SK-N-SH (cell line): ENCODE data around the gene ZNF511. TPM values are rescaled to one million over a fixed set of nuclear protein-coding genes. Genes with fewer than 3 reads are reported as not detected.

Source experiments
- CTCF ChIA-PET: fragments of 300-600, 350-600 bp; formaldehyde crosslinking; extraction: SDS; loops from one replicate; lab custom pipeline; 2021; lab: Yijun Ruan, JAX
- POLR2A ChIA-PET: fragments of 350-600 bp; sonication (Branson Sonifier 250); formaldehyde crosslinking; extraction: SDS; loops from one replicate; lab custom pipeline; 2020; ENCODE audit warnings: antibody characterized with exemption, inconsistent platforms; lab: Yijun Ruan, JAX
- DNase-seq: peaks from one replicate; pipeline ENCODE4 v3.0.0; 2012
- H2AFZ ChIP-seq: fragments of 200-600 bp; sonication (generic); 2 replicates; pipeline ENCODE4 v1.8.1; 2016; ENCODE audit warnings: antibody characterized with exemption, mild to moderate bottlenecking, low read depth
- H3F3A ChIP-seq: fragments of 200-600 bp; sonication (generic); replicated peaks from 2 replicates; pipeline ENCODE3; 2016; ENCODE audit warnings: antibody characterized with exemption, mild to moderate bottlenecking; ENCODE audit not compliant: insufficient read depth
- H3K27ac ChIP-seq, 2 experiments: fragments of 200-500 bp in 1 of 2; fragments of 200-600 bp in 1 of 2; sonication (Bioruptor generic) in 1 of 2; sonication (generic), shearing (Covaris generic) in 1 of 2; 2 replicates each; pipeline versions ENCODE4 v1.5.1 to v1.6.1; 2014 to 2016; ENCODE audit warnings: low read depth in 2 of 2, inconsistent platforms in 1 of 2, low read length in 1 of 2, mild to moderate bottlenecking in 1 of 2, mixed read lengths in 1 of 2
- H3K27me3 ChIP-seq: fragments of 200-600 bp; sonication (generic), shearing (Covaris generic); 2 replicates; pipeline ENCODE4 v1.6.1; 2016; ENCODE audit warnings: mixed run types; ENCODE audit not compliant: insufficient read depth
- H3K36me3 ChIP-seq, 2 experiments: fragments of 200-500 bp in 1 of 2; fragments of 200-600 bp in 1 of 2; sonication (Bioruptor generic) in 1 of 2; sonication (generic) in 1 of 2; replicated peaks in 1 of 2; 2 replicates each; pipeline versions ENCODE3 to v1.5.1; 2014 to 2016; ENCODE audit warnings: low read length in 1 of 2, mild to moderate bottlenecking in 1 of 2; ENCODE audit not compliant: insufficient read depth in 2 of 2, control insufficient read depth in 1 of 2
- H3K4me1 ChIP-seq, 2 experiments: fragments of 200-500 bp in 1 of 2; fragments of 200-600 bp in 1 of 2; sonication (Bioruptor generic) in 1 of 2; sonication (generic), shearing (Covaris generic) in 1 of 2; 2 replicates each; pipeline versions ENCODE4 v1.5.1 to v1.6.1; 2014 to 2016; ENCODE audit warnings: low read depth in 1 of 2, low read length in 1 of 2, mixed run types in 1 of 2; ENCODE audit not compliant: insufficient read depth in 2 of 2, control insufficient read depth in 1 of 2
- H3K4me2 ChIP-seq: fragments of 200-600 bp; sonication (generic), shearing (Covaris generic); 2 replicates; pipeline ENCODE4 v1.6.1; 2017; ENCODE audit warnings: mixed run types
- H3K4me3 ChIP-seq, 2 experiments: fragments of 200-500 bp in 1 of 2; fragments of 200-600 bp in 1 of 2; sonication (Bioruptor generic) in 1 of 2; sonication (generic), shearing (Covaris generic) in 1 of 2; 2 replicates each; pipeline versions ENCODE4 v1.5.1 to v1.8.1; 2014 to 2016; ENCODE audit warnings: low read depth in 2 of 2, inconsistent platforms in 1 of 2, low read length in 1 of 2, mild to moderate bottlenecking in 1 of 2, mixed read lengths in 1 of 2, moderate library complexity in 1 of 2
- H3K79me2 ChIP-seq: fragments of 200-600 bp; sonication (generic); 2 replicates; pipeline ENCODE4 v1.8.1; 2017; ENCODE audit warnings: mild to moderate bottlenecking; ENCODE audit not compliant: insufficient read depth
- H3K9ac ChIP-seq: fragments of 200-600 bp; sonication (generic); 2 replicates; pipeline ENCODE4 v1.6.1; 2017; ENCODE audit warnings: mixed run types
- H3K9me2 ChIP-seq: fragments of 200-600 bp; sonication (generic); 2 replicates; pipeline ENCODE4 v1.6.1; 2017; ENCODE audit warnings: mixed run types
- H3K9me3 ChIP-seq: fragments of 200-600 bp; sonication (generic); 2 replicates; pipeline ENCODE4 v1.6.1; 2017; ENCODE audit warnings: mixed run types, mild to moderate bottlenecking, moderate library complexity
- H4K20me1 ChIP-seq: fragments of 200-600 bp; sonication (generic); 2 replicates; pipeline ENCODE4 v1.6.1; 2017; ENCODE audit warnings: mild to moderate bottlenecking, mixed run types; ENCODE audit not compliant: insufficient read depth
- CHD2 ChIP-seq: fragments of 150-350 bp; IDR thresholded peaks from 2 replicates; pipeline ENCODE4 v1.6.1; 2018; ENCODE audit warnings: low read length; ENCODE audit not compliant: partially characterized antibody
- ELF1 ChIP-seq: IDR thresholded peaks from 2 replicates; pipeline ENCODE4 v1.4.0; 2012
- EP300 ChIP-seq, 2 experiments: IDR thresholded peaks; 2 replicates each; pipeline versions ENCODE4 v1.4.0 to v1.6.1; 2012; ENCODE audit warnings: borderline replicate concordance in 1 of 2, low read depth in 1 of 2, low read length in 1 of 2
- FOSL2 ChIP-seq: IDR thresholded peaks from 2 replicates; pipeline ENCODE4 v1.4.0; 2012; ENCODE audit warnings: low read depth, mild to moderate bottlenecking, moderate library complexity, borderline replicate concordance
- FOXM1 ChIP-seq: IDR thresholded peaks from 2 replicates; pipeline ENCODE4 v1.4.0; 2012; ENCODE audit warnings: low read depth, mild to moderate bottlenecking
- GATA2 ChIP-seq: sonication (generic); formaldehyde crosslinking; IDR thresholded peaks from 2 replicates; pipeline ENCODE4 v1.5.0; 2020; ENCODE audit warnings: mild to moderate bottlenecking, missing genetic modification reagents
- JUND ChIP-seq: IDR thresholded peaks from 2 replicates; pipeline ENCODE4 v1.4.0; 2012
- MXI1 ChIP-seq: IDR thresholded peaks from 2 replicates; pipeline ENCODE4 v1.6.1; 2012; ENCODE audit warnings: mild to moderate bottlenecking, low read depth, low read length, improper control_type of control experiment
- NFIC ChIP-seq: IDR thresholded peaks from 2 replicates; pipeline ENCODE4 v1.4.0; 2012; ENCODE audit warnings: borderline replicate concordance
- POLR2AphosphoS5 ChIP-seq: IDR thresholded peaks from 2 replicates; pipeline ENCODE4 v1.6.1; 2012; ENCODE audit warnings: low read depth, low read length
- RAD21 ChIP-seq: IDR thresholded peaks from 2 replicates; pipeline ENCODE4 v1.6.1; 2012; ENCODE audit warnings: mild to moderate bottlenecking, low read length
- RCOR1 ChIP-seq: fragments of 150-350 bp; IDR thresholded peaks from 2 replicates; pipeline ENCODE4 v1.6.1; 2017; ENCODE audit warnings: antibody characterized with exemption, low read length
- RXRA ChIP-seq: IDR thresholded peaks from 2 replicates; pipeline ENCODE4 v1.4.0; 2012; ENCODE audit warnings: low read depth, mild to moderate bottlenecking, borderline replicate concordance
- SMC3 ChIP-seq: IDR thresholded peaks from 2 replicates; pipeline ENCODE4 v1.6.1; 2012; ENCODE audit warnings: low read depth, low read length, improper control_type of control experiment
- WGBS: methylation state at CpG from one replicate; pipeline ENCODE4 v1.1.6; 2017; ENCODE audit warnings: low lambda C conversion rate; 5-methylcytosine and 5-hydroxymethylcytosine counted together
- polyA plus RNA-seq, 3 experiments: library from polyadenylated mRNA; depleted of rRNA; stranded (reverse); fragments of >200 nt; gene quantifications; 2 replicates each; pipeline ENCODE4 v1.2.3, GENCODE V29; 2012
- TF ChIP-seq, protein P1 (sequence below): IDR thresholded peaks from 2 replicates; pipeline ENCODE4; 2012
- TF ChIP-seq, protein P2 (sequence below): IDR thresholded peaks from 2 replicates; pipeline ENCODE4 v1.4.0; 2012; ENCODE audit warnings: low read depth, borderline replicate concordance
- TF ChIP-seq, protein P3 (sequence below): IDR thresholded peaks from 2 replicates; pipeline ENCODE4 v1.4.0; 2012; ENCODE audit warnings: low read depth, borderline replicate concordance
- TF ChIP-seq, protein P4 (sequence below): fragments of 200-600 bp; sonication (generic); IDR thresholded peaks from 2 replicates; pipeline ENCODE4 v1.6.1; 2017; ENCODE audit warnings: antibody characterized with exemption, mild to moderate bottlenecking, moderate library complexity
- TF ChIP-seq, protein P5 (sequence below): IDR thresholded peaks from 2 replicates; pipeline ENCODE4 v1.6.1; 2012; ENCODE audit warnings: mild to moderate bottlenecking, low read depth, low read length, moderate library complexity

ZNF511 gene
- polyA plus RNA-seq, 1 of the 3 experiments (the other 2 are of a cell fraction) = 62.3 TPM

DNA sequence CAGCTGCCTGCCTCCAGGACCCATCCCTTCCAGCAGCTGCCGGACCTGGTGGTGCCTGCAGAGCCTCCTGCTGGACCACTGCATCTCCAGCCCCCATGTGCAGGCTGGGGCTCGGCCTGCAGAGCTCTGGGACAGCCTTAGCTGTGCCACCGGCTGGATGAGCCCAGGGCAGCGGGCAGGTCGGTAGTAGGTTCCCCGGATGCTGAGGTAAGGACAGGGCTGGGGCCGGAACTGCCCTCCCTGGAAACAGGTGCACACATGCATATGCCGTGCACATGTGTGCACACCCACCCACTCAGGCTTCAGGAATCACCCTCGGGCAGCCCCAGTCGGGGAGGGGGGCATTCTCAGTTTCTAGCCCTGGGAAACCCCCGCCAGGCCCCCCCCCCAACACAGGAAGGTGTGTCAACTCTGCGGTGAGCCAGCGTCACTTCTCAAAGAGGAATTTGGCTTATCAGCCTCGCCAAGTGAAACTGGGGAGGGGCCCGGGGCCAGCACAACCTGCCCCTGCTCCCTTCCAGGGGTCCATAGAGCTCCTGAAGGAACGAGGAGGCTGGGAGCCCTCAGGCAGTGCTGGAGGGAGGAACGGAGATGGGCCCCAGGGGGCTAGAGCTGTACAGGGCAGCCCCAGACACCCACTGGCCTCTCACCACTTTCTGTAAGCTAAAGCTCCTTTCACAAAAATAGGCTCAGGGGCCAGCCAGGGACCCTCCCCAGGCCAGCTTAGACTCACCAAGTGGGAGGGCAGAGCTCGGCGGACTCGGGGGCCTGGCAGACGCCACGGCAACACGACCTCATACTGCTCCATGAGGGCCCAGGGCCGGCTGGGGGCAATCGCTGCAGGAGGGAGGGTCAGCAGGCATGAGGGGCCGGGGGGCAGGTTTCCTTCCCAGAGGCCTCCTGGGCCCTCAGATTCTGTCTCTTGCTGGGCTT, 33.7 kb upstream of the ZNF511 start:
- ChIA-PET CTCF (interaction anchor here (0.7 kb wide), 1 partner anchor 439 kb away, joined by 3 read pairs; no protein-coding TSS in a partner anchor), POLR2A (no interaction called here)
- Histone ChIP-seq H3K36me3 (peaks cover 0 to 13% of the 10 kb centered on the region in 2 experiments), H3K9me2 (no peaks in the 10 kb centered on the region), H3K27ac (no peak overlapping the region), H3K27me3 (no peaks in the 10 kb centered on the region), H3K9ac (no peak overlapping the region), H3K79me2 (no peaks in the 10 kb centered on the region), H3K4me1 (no peaks in the 10 kb centered on the region; a peak in 1 of 4 replicates), H2AFZ (no peak overlapping the region), H4K20me1 (no peaks in the 10 kb centered on the region; the same call in 1 of the 2 replicates), H3K4me3 (no peak overlapping the region), H3K9me3 (no peaks in the 10 kb centered on the region), H3F3A (no peaks in the 10 kb centered on the region), H3K4me2 (no peak overlapping the region)
- no peak for TF ChIP-seq JUND
- TF ChIP-seq NFIC = no peak
- TF ChIP-seq ELF1 = no peak
- TF ChIP-seq, protein P1, sequence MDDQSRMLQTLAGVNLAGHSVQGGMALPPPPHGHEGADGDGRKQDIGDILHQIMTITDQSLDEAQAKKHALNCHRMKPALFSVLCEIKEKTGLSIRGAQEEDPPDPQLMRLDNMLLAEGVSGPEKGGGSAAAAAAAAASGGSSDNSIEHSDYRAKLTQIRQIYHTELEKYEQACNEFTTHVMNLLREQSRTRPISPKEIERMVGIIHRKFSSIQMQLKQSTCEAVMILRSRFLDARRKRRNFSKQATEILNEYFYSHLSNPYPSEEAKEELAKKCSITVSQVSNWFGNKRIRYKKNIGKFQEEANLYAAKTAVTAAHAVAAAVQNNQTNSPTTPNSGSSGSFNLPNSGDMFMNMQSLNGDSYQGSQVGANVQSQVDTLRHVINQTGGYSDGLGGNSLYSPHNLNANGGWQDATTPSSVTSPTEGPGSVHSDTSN = no peak
- no peak for TF ChIP-seq FOSL2
- no peak for TF ChIP-seq RXRA
- no peak for TF ChIP-seq MXI1
- TF ChIP-seq, protein P2, sequence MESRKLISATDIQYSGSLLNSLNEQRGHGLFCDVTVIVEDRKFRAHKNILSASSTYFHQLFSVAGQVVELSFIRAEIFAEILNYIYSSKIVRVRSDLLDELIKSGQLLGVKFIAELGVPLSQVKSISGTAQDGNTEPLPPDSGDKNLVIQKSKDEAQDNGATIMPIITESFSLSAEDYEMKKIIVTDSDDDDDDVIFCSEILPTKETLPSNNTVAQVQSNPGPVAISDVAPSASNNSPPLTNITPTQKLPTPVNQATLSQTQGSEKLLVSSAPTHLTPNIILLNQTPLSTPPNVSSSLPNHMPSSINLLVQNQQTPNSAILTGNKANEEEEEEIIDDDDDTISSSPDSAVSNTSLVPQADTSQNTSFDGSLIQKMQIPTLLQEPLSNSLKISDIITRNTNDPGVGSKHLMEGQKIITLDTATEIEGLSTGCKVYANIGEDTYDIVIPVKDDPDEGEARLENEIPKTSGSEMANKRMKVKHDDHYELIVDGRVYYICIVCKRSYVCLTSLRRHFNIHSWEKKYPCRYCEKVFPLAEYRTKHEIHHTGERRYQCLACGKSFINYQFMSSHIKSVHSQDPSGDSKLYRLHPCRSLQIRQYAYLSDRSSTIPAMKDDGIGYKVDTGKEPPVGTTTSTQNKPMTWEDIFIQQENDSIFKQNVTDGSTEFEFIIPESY = no peak
- no peak for TF ChIP-seq GATA2
- TF ChIP-seq RCOR1 = no peak
- no peak for TF ChIP-seq FOXM1
- no peak for TF ChIP-seq CHD2
- TF ChIP-seq POLR2AphosphoS5 = no peak
- TF ChIP-seq EP300 (IDR thresholded peaks at IDR 0.05; ENCODE audit: borderline replicate concordance in 1 of 2, low read depth in 1 of 2, low read length in 1 of 2) = no peak
- TF ChIP-seq, protein P3, sequence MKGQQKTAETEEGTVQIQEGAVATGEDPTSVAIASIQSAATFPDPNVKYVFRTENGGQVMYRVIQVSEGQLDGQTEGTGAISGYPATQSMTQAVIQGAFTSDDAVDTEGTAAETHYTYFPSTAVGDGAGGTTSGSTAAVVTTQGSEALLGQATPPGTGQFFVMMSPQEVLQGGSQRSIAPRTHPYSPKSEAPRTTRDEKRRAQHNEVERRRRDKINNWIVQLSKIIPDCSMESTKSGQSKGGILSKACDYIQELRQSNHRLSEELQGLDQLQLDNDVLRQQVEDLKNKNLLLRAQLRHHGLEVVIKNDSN = no peak
- no peak for TF ChIP-seq RAD21
- TF ChIP-seq, protein P4, sequence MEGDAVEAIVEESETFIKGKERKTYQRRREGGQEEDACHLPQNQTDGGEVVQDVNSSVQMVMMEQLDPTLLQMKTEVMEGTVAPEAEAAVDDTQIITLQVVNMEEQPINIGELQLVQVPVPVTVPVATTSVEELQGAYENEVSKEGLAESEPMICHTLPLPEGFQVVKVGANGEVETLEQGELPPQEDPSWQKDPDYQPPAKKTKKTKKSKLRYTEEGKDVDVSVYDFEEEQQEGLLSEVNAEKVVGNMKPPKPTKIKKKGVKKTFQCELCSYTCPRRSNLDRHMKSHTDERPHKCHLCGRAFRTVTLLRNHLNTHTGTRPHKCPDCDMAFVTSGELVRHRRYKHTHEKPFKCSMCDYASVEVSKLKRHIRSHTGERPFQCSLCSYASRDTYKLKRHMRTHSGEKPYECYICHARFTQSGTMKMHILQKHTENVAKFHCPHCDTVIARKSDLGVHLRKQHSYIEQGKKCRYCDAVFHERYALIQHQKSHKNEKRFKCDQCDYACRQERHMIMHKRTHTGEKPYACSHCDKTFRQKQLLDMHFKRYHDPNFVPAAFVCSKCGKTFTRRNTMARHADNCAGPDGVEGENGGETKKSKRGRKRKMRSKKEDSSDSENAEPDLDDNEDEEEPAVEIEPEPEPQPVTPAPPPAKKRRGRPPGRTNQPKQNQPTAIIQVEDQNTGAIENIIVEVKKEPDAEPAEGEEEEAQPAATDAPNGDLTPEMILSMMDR = no peak; the same call in 1 of the 2 replicates
- TF ChIP-seq, protein P5, sequence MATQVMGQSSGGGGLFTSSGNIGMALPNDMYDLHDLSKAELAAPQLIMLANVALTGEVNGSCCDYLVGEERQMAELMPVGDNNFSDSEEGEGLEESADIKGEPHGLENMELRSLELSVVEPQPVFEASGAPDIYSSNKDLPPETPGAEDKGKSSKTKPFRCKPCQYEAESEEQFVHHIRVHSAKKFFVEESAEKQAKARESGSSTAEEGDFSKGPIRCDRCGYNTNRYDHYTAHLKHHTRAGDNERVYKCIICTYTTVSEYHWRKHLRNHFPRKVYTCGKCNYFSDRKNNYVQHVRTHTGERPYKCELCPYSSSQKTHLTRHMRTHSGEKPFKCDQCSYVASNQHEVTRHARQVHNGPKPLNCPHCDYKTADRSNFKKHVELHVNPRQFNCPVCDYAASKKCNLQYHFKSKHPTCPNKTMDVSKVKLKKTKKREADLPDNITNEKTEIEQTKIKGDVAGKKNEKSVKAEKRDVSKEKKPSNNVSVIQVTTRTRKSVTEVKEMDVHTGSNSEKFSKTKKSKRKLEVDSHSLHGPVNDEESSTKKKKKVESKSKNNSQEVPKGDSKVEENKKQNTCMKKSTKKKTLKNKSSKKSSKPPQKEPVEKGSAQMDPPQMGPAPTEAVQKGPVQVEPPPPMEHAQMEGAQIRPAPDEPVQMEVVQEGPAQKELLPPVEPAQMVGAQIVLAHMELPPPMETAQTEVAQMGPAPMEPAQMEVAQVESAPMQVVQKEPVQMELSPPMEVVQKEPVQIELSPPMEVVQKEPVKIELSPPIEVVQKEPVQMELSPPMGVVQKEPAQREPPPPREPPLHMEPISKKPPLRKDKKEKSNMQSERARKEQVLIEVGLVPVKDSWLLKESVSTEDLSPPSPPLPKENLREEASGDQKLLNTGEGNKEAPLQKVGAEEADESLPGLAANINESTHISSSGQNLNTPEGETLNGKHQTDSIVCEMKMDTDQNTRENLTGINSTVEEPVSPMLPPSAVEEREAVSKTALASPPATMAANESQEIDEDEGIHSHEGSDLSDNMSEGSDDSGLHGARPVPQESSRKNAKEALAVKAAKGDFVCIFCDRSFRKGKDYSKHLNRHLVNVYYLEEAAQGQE = no peak
- TF ChIP-seq SMC3 = no peak
- DNase-seq = no peak
- WGBS = 61% methylated on average over 15 of the region's 26 CpGs
